RWPE2 (cell line): ENCODE data around the gene ARID4A.

Experiments used
- ATAC-seq: fragments of 200-7000 bp; cut with Tn5 transposase; 3 replicates; pipeline ENCODE4 v1.9.1; 2021; ENCODE audit warnings: low read depth
- DNase-seq: peaks from one replicate; pipeline ENCODE4 v3.0.0-alpha.2; 2020; ENCODE audit warnings: low spot score
- H3K27ac ChIP-seq: fragments of 450-650 bp; 2 replicates; pipeline ENCODE4 v1.5.1; 2017; ENCODE audit warnings: mild to moderate bottlenecking; ENCODE audit not compliant: poor library complexity, severe bottlenecking
- H3K27me3 ChIP-seq: fragments of 250-450 bp; sonication (Bioruptor Pico); 2 replicates; pipeline ENCODE4 v1.5.1; 2021; ENCODE audit warnings: mild to moderate bottlenecking, moderate library complexity; ENCODE audit not compliant: insufficient read depth, poor library complexity, severe bottlenecking
- H3K36me3 ChIP-seq: fragments of 250-450 bp; sonication (Bioruptor Pico); 2 replicates; pipeline ENCODE4 v1.5.1; 2020; ENCODE audit warnings: low read depth, mild to moderate bottlenecking, moderate library complexity
- H3K4me1 ChIP-seq: fragments of 250-450 bp; sonication (Bioruptor Pico); 2 replicates; pipeline ENCODE4 v1.5.1; 2021; ENCODE audit warnings: mild to moderate bottlenecking, moderate library complexity; ENCODE audit not compliant: insufficient read depth, poor library complexity, severe bottlenecking
- H3K4me3 ChIP-seq: fragments of 250-450 bp; sonication (Bioruptor Pico); 2 replicates; pipeline ENCODE4 v1.5.1; 2021; ENCODE audit warnings: mild to moderate bottlenecking, moderate library complexity; ENCODE audit not compliant: severe bottlenecking
- H3K9me3 ChIP-seq: fragments of 250-450 bp; sonication (Bioruptor Pico); 2 replicates; pipeline ENCODE4 v1.5.1; 2021; ENCODE audit warnings: mild to moderate bottlenecking, moderate library complexity; ENCODE audit not compliant: severe bottlenecking
- CTCF ChIP-seq: fragments of 450-650 bp; IDR thresholded peaks from one replicate; pipeline ENCODE4 v1.5.1; 2017; ENCODE audit warnings: mild to moderate bottlenecking, moderate library complexity; ENCODE audit not compliant: poor library complexity, severe bottlenecking

The ARID4A gene

GRCh38 chr14:58283730-58284129 lies 14.6 kb upstream of the ARID4A start:
- ATAC-seq (no peak), DNase-seq (no peak)
- peaks cover 33% of the 10 kb centered on the region for H3K4me1 ChIP-seq
- TF ChIP-seq CTCF: no peak
- no peak overlapping the region for H3K27ac ChIP-seq
- peaks cover 87% of the 10 kb centered on the region for H3K36me3 ChIP-seq
- H3K27me3 ChIP-seq: no peaks in the 10 kb centered on the region
- no peaks in the 10 kb centered on the region for H3K9me3 ChIP-seq
- H3K4me3 ChIP-seq: no peak overlapping the region

- H3K4me3 ChIP-seq: no peak overlapping the region
- H3K36me3 ChIP-seq: peaks cover 87% of the 10 kb centered on the region
- no peak for TF ChIP-seq CTCF
- H3K27ac ChIP-seq: no peak overlapping the region
- no peaks in the 10 kb centered on the region for H3K9me3 ChIP-seq
- peaks cover 40% of the 10 kb centered on the region for H3K4me1 ChIP-seq
- no peak for DNase-seq
- H3K27me3 ChIP-seq: no peaks in the 10 kb centered on the region
- no peak for ATAC-seq
Observed at GRCh38 chr14:58285132-58285531, 13.2 kb upstream of the ARID4A start.

- DNase-seq: no peak
- peaks cover 99% of the 10 kb centered on the region for H3K36me3 ChIP-seq
- TF ChIP-seq CTCF: no peak
Observed at GRCh38 chr14:58287607-58288042, 10.7 kb upstream of the ARID4A start.

GRCh38 chr14:58288106-58288792 lies 10.1 kb upstream of the ARID4A start:
- ATAC-seq (no peak), DNase-seq (no peak)
- Histone ChIP-seq H3K27me3 (no peaks in the 10 kb centered on the region), H3K36me3 (peaks cover 98% of the 10 kb centered on the region), H3K27ac (no peak overlapping the region), H3K9me3 (no peaks in the 10 kb centered on the region), H3K4me1 (peaks cover 15% of the 10 kb centered on the region), H3K4me3 (no peak overlapping the region)
- TF ChIP-seq CTCF: no peak

More at GRCh38 chr14:58287607-58288042, 10.7 kb upstream of the ARID4A start:
- peaks cover 22% of the 10 kb centered on the region for H3K4me1 ChIP-seq
- no peak overlapping the region for H3K4me3 ChIP-seq
- ATAC-seq: no peak
- no peak overlapping the region for H3K27ac ChIP-seq
- no peaks in the 10 kb centered on the region for H3K9me3 ChIP-seq
- no peaks in the 10 kb centered on the region for H3K27me3 ChIP-seq

GRCh38 chr14:58291646-58292045 lies 6.7 kb upstream of the ARID4A start:
- H3K4me1 ChIP-seq: peaks cover 19% of the 10 kb centered on the region
- peaks cover 93% of the 10 kb centered on the region for H3K36me3 ChIP-seq
- TF ChIP-seq CTCF: no peak
- DNase-seq: no peak
- no peak overlapping the region for H3K27ac ChIP-seq
- H3K27me3 ChIP-seq: no peaks in the 10 kb centered on the region
- no peak for ATAC-seq
- no peak overlapping the region for H3K4me3 ChIP-seq
- no peaks in the 10 kb centered on the region for H3K9me3 ChIP-seq
